Activated naive CD8-positive, alpha-beta T cell (primary cell): ENCODE results near the gene DUSP28.
"Not testable (repeated sequence)": the region's sequence is repeated elsewhere in the genome, so short reads cannot be mapped to it uniquely, and the experiment has no call there.

Experiments
- H3K27ac Mint-ChIP-seq: one replicate; pipeline ENCODE4 v1.8.0; 2021; ENCODE audit warnings: mixed read lengths
- H3K27me3 Mint-ChIP-seq: one replicate; pipeline ENCODE4 v1.8.0; 2021; ENCODE audit warnings: mixed read lengths
- H3K36me3 Mint-ChIP-seq: one replicate; pipeline ENCODE4 v1.8.0; 2021; ENCODE audit warnings: mixed read lengths
- H3K4me1 Mint-ChIP-seq: one replicate; pipeline ENCODE4 v1.8.0; 2021; ENCODE audit warnings: low read depth, mixed read lengths
- H3K4me3 Mint-ChIP-seq: one replicate; pipeline ENCODE4 v1.8.0; 2021; ENCODE audit warnings: mild to moderate bottlenecking, mixed read lengths
- H3K9me3 Mint-ChIP-seq: one replicate; pipeline ENCODE4 v1.8.0; 2021; ENCODE audit warnings: low read depth, mixed read lengths

The DUSP28 gene

DNA sequence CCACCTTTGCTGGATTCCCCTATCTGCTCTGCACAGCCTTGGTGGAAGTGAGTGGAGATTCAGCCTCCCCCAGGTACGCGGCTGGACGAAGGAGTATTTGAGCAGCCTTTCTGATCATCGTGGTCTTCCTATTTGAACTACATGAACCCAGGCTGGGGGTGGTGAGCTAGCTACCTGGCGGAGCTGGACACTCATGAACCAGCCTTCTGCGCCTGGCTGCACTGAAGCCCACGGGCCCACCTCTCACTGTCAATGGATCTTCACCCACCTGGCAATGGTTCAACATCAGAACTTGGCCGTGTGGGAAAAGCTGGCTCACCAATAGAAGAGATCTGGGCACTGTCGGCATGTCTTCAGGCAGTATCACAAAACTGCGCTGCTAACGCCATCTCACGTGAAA, 37.8 kb upstream of the DUSP28 start:
- H3K9me3 Mint-ChIP-seq = peaks cover 9% of the 10 kb centered on the region
- H3K27ac Mint-ChIP-seq = no peak overlapping the region
- no peaks in the 10 kb centered on the region for H3K27me3 Mint-ChIP-seq
- peaks cover 5% of the 10 kb centered on the region for H3K4me1 Mint-ChIP-seq
- H3K4me3 Mint-ChIP-seq = no peak overlapping the region
- H3K36me3 Mint-ChIP-seq = peaks cover 40% of the 10 kb centered on the region

DNA sequence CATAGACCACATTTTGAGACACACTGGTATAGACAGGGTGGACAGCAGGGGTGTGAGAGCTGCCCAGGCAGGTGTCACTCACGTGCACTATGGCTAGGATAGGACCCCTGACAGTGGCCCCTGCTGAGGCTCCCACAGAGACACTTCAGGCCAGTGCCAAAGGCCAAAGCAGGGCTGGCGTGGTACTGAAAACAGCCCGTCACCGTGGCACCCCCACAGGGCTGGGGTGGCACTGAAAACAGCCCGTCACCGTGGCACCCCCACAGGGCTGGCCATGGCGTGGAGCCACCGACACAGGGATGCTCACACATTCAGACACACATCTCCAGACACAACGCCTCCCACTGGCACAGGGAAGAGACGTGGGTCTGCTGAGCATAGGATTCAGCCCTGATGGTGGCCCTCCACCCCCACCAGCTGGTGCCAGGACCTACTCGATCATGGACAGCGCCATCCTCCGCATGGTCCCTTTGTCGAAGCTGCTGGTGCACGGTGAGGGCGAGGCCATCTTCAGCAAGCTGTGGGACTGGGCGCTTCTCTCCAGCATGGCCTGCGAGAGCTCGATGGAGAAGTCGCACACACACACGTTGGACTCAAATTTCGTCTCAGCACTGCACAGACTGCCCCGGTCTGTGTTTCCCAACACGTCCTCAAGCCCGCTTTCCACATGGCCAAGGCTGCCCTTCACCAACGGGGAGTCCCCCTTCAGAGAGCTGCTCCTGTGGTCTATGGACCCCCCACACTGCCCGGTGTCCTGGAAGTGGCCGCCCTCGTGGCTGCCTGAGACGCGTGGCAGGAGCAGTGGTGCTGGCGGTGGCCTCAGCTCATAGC, 36.5 kb upstream of the DUSP28 start:
- no peaks in the 10 kb centered on the region for H3K27me3 Mint-ChIP-seq
- peaks cover 10% of the 10 kb centered on the region for H3K9me3 Mint-ChIP-seq
- H3K4me1 Mint-ChIP-seq = peaks cover 5% of the 10 kb centered on the region
- no peak overlapping the region for H3K4me3 Mint-ChIP-seq
- H3K36me3 Mint-ChIP-seq = peaks cover 40% of the 10 kb centered on the region
- H3K27ac Mint-ChIP-seq = no peak overlapping the region

- H3K9me3 Mint-ChIP-seq = peaks cover 10% of the 10 kb centered on the region
- H3K27ac Mint-ChIP-seq = no peak overlapping the region
- H3K4me1 Mint-ChIP-seq = peaks cover 5% of the 10 kb centered on the region
- H3K36me3 Mint-ChIP-seq = peaks cover 46% of the 10 kb centered on the region
- H3K27me3 Mint-ChIP-seq = no peaks in the 10 kb centered on the region
- no peak overlapping the region for H3K4me3 Mint-ChIP-seq
Measured at GRCh38 chr2:240524963-240525718, 35.0 kb upstream of the DUSP28 start.

- no peaks in the 10 kb centered on the region for H3K27me3 Mint-ChIP-seq
- H3K27ac Mint-ChIP-seq = no peak overlapping the region
- no peak overlapping the region for H3K4me3 Mint-ChIP-seq
- peaks cover 2% of the 10 kb centered on the region for H3K4me1 Mint-ChIP-seq
- peaks cover 48% of the 10 kb centered on the region for H3K36me3 Mint-ChIP-seq
- H3K9me3 Mint-ChIP-seq = peaks cover 10% of the 10 kb centered on the region
Measured at GRCh38 chr2:240525802-240526201, 34.4 kb upstream of the DUSP28 start.

GRCh38 chr2:240526521-240526920, 33.6 kb upstream of the DUSP28 start:
- H3K4me1 Mint-ChIP-seq = peaks cover 2% of the 10 kb centered on the region
- H3K9me3 Mint-ChIP-seq = peaks cover 15% of the 10 kb centered on the region
- H3K36me3 Mint-ChIP-seq = peaks cover 55% of the 10 kb centered on the region
- no peak overlapping the region for H3K4me3 Mint-ChIP-seq
- no peak overlapping the region for H3K27ac Mint-ChIP-seq
- H3K27me3 Mint-ChIP-seq = no peaks in the 10 kb centered on the region

DNA sequence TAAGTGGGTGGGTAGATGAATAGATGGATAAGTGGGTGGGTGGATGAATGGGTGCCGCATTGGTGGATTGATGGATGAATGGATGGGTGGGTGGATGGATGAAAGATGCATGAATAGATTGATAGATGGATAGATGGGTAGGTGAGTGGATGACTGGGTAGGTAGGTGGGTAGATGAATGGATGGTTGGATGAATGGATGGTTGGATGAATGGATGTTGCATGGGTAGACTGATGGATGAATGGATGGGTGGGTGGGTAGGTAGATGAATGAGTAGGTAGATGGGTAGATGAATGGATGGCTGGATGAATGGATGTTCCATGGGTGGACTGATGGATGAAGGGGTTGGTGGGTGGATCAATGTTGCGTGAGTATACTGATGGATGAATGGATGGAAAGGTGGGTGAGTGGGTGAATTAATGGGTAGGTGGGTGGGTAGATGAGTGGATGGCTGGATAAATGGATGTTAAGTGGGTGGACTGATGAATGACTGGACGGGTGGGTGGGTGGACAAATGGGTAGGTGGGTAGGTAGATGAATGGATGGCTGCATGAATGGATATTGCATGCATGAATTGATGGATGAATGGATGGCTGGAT, 32.9 kb upstream of the DUSP28 start:
- H3K4me1 Mint-ChIP-seq = peaks cover 2% of the 10 kb centered on the region
- peaks cover 59% of the 10 kb centered on the region for H3K36me3 Mint-ChIP-seq
- no peak overlapping the region for H3K27ac Mint-ChIP-seq
- peaks cover 23% of the 10 kb centered on the region for H3K9me3 Mint-ChIP-seq
- H3K27me3 Mint-ChIP-seq = no peaks in the 10 kb centered on the region
- H3K4me3 Mint-ChIP-seq = no peak overlapping the region

DNA sequence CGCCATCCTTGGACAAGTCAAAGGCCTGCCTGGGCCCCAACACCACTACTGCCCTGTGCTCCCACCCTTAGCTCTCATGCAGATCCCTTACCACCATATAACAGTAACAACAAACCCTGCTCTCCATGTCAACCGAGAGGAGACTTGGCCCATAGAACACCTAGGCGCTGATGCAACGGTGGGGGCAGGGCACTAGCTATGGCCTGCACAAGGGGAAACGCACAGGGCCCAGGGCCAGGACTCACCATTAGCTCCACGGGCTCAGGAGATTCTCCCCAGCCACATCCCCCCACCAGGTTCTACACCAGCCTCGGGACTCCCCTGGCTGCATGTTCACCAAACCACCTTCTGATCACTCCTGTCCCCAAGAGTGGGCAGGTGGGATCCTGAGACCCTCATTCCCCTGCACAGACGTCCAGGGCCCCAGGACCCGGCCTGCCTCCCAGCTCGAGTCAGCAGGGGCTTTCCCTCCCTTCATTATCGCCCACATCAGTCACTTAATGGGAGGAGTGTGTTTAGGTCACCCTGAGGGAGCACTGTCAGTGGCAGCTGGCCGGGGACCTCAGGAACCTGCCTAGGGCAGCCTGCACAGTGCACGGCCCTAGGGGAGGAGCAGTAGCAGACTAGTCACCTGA, 31.6 kb upstream of the DUSP28 start:
- H3K4me1 Mint-ChIP-seq = peaks cover 2% of the 10 kb centered on the region
- H3K9me3 Mint-ChIP-seq = peaks cover 25% of the 10 kb centered on the region
- H3K27ac Mint-ChIP-seq = no peak overlapping the region
- peaks cover 55% of the 10 kb centered on the region for H3K36me3 Mint-ChIP-seq
- H3K4me3 Mint-ChIP-seq = no peak overlapping the region
- no peaks in the 10 kb centered on the region for H3K27me3 Mint-ChIP-seq

- Mint-ChIP-seq H3K4me1 (peaks cover 2% of the 10 kb centered on the region), H3K9me3 (peaks cover 25% of the 10 kb centered on the region), H3K27ac (no peak overlapping the region), H3K27me3 (no peaks in the 10 kb centered on the region), H3K4me3 (no peak overlapping the region), H3K36me3 (peaks cover 54% of the 10 kb centered on the region)
Measured at GRCh38 chr2:240529344-240529999, 30.7 kb upstream of the DUSP28 start.

DNA sequence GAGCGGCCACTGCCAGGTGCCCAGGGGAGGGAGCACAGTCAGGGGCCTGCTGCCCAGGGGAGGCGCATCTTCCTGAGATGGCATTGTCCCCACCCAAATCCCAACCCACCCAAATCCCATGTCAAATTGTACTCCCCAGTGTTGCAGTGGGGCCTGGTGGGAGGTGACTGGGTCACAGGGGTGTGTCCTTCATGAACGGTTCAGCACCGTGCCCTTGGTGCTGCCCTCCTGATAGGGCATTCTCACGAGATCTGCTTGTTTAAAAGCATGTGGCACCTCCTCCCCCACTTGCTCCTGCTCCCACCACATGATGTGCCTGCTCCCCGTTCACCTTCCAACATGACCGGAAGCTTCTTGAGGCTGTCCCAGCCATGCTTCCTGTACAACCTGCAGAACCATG, 30.0 kb upstream of the DUSP28 start:
- peaks cover 49% of the 10 kb centered on the region for H3K36me3 Mint-ChIP-seq
- peaks cover 21% of the 10 kb centered on the region for H3K9me3 Mint-ChIP-seq
- no peaks in the 10 kb centered on the region for H3K27me3 Mint-ChIP-seq
- H3K27ac Mint-ChIP-seq = no peak overlapping the region
- H3K4me3 Mint-ChIP-seq = no peak overlapping the region
- peaks cover 2% of the 10 kb centered on the region for H3K4me1 Mint-ChIP-seq

DNA sequence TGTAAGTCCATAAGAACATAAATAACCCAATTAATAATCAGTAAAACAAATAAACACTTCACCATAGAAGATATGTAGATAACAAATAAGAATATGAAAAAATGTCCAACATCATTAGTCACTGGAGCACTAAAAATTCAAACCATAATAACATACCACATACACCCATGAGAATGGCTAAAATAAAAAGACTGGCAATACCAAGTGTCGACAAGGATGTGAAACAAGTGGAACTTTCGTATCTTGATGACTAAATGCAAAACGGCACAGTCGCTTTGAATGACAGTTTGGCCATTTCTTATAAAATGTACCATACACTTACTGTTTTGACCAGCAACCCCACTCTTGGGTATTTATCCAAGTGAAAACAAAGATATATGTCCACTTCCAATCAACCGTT, 29.1 kb upstream of the DUSP28 start:
- H3K4me1 Mint-ChIP-seq = peaks cover 4% of the 10 kb centered on the region
- H3K27ac Mint-ChIP-seq = no peak overlapping the region
- H3K9me3 Mint-ChIP-seq = peaks cover 21% of the 10 kb centered on the region
- H3K36me3 Mint-ChIP-seq = peaks cover 51% of the 10 kb centered on the region
- no peaks in the 10 kb centered on the region for H3K27me3 Mint-ChIP-seq
- H3K4me3 Mint-ChIP-seq = no peak overlapping the region

- no peaks in the 10 kb centered on the region for H3K27me3 Mint-ChIP-seq
Measured at GRCh38 chr2:240532031-240532775, 28.0 kb upstream of the DUSP28 start.

DNA sequence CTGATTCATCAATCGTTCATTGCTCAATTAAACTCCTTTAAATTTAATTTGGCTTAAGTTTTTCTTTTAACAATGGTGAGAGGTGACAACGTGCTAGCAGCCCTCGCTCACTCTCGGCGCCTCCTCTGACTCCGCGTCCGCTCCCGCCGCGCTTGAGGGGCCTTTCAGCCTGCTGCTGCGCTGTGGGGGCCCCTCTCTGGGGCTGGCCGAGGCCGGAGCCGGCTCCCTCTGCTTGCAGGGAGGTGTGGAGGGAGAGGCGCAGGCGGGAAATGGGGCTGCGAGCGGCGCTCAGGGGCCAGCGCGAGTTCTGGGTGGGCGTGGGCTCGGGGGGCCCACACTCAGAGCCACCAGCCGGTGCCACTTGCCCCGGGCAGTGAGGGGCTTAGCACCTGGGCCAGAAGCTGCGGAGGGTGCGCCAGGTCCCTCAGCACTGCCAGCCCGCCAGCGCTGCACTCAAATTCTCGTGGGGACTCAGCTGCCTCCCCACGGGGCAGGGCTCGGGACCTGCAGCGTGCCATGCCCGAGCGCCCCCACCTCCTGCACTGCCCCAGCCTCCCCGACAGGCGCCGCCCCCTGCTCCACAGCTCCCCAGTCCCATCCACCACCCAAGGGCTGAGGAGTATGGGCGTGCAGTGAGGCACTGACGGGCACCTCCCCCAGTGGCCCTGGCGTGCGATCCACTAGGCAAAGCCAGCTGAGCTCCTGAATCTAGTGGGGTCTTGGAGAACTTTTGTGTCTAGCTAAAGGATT, 22.0 kb upstream of the DUSP28 start:
- H3K4me3 Mint-ChIP-seq = no peak overlapping the region
- peaks cover 14% of the 10 kb centered on the region for H3K4me1 Mint-ChIP-seq
- peaks cover 30% of the 10 kb centered on the region for H3K36me3 Mint-ChIP-seq
- no peak overlapping the region for H3K27ac Mint-ChIP-seq
- H3K27me3 Mint-ChIP-seq = no peaks in the 10 kb centered on the region
- H3K9me3 Mint-ChIP-seq = no peaks in the 10 kb centered on the region

More at GRCh38 chr2:240532031-240532775, 28.0 kb upstream of the DUSP28 start:
- Mint-ChIP-seq H3K4me3 (no peak overlapping the region), H3K27ac (peak overlapping the region; percentile 1), H3K9me3 (peaks cover 18% of the 10 kb centered on the region), H3K4me1 (peaks cover 7% of the 10 kb centered on the region), H3K36me3 (peaks cover 42% of the 10 kb centered on the region)

- peaks cover 16% of the 10 kb centered on the region for H3K4me1 Mint-ChIP-seq
- H3K36me3 Mint-ChIP-seq = peaks cover 29% of the 10 kb centered on the region
- not testable (repeated sequence) for H3K4me3 Mint-ChIP-seq, H3K27ac Mint-ChIP-seq, H3K27me3 Mint-ChIP-seq, H3K9me3 Mint-ChIP-seq
Measured at GRCh38 chr2:240539101-240539500, 21.1 kb upstream of the DUSP28 start.
